NCI-H1092 treated with DMSO at 0.1 percent for 48 hours (cell line): ENCODE results near the gene MCOLN3.
"Not testable (repeated sequence)": the region's sequence is repeated elsewhere in the genome, so short reads cannot be mapped to it uniquely, and the experiment has no call there.

Experiments used
- DNase-seq: peaks from one replicate; lab custom pipeline; 2025; lab: John Stamatoyannopoulos, UW

Gene MCOLN3

GRCh38 chr1:84991097-84991920 lies 57.0 kb downstream of the MCOLN3 start:
- no peak for DNase-seq

DNA sequence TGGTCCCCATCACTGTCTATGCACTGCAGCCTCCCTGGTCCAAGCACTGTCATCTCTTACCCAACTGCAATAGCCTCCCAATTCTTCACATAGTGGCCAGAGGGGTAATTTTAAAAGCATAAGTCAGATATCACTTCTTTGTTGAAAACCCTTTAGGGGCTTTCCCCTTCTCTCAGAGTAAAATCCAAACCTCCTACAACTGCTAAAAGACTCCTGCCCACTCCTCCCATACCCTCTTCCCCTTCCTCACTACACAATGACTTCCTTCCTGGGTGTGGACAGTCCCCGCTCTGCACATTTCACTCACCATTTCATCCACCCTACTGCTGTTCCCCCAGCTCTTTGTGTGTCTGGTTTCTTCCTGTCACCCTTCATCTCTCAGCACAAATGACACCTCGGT lies 59.7 kb downstream of the MCOLN3 start:
- no peak for DNase-seq

DNA sequence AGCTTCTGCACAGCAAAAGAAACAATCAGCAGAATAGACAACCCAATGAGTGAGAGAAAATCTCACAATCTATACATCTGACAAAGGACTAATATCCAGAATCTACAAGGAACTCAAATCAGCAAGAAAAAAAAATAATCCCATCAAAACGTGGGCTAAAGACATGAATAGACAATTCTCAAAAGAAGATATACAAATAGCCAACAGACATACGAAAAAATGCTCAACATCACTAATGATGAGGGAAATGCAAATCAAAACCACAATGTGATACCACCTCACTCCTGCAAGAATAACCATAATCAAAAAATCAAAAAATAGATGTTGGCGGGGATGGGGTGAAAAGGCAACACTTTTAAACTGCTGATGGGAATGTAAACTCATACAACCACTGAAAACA lies 61.7 kb downstream of the MCOLN3 start:
- DNase-seq, result not testable (repeated sequence)

DNA sequence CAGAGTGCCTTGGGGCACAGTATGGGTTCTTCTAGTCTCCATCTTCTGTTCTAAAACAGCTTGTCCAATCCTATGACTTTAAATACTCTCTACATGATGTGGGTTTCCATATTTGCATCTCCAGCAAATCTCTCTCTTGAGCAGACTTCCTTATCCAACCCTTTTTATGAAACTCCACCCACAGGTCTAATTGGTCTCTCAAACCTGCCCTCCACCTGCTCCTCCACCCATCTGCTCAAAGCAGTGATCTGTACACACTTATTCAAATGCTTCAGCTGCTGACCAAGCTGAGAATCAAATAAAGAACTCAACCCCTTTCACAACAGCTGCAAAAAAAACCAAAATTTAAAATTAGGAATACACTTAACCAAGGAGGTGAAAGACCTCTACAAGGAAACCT lies 62.9 kb downstream of the MCOLN3 start:
- DNase-seq, result no peak

GRCh38 chr1:84982395-84982794 lies 65.9 kb downstream of the MCOLN3 start:
- DNase-seq, result no peak

DNA sequence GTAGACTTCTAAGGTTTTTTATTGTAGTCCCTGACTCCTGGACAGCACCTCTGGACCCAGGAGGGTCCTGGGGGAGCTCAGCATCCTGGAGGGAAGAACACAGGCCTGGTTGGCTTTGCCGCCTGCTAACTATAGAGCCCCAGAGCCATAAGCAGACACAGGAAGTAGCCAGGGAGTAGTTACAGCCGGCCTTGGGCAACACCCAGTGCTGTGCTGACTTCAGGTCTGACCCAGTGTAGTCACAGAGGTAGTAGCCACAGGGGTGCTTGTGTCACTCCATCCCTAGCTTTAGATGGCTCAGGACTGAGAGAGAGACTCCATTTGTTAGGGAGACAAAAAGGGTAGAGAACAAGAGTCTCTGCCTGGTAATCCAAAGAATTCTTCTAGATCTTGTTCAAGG lies 73.3 kb downstream of the MCOLN3 start:
- DNase-seq, result no peak

DNA sequence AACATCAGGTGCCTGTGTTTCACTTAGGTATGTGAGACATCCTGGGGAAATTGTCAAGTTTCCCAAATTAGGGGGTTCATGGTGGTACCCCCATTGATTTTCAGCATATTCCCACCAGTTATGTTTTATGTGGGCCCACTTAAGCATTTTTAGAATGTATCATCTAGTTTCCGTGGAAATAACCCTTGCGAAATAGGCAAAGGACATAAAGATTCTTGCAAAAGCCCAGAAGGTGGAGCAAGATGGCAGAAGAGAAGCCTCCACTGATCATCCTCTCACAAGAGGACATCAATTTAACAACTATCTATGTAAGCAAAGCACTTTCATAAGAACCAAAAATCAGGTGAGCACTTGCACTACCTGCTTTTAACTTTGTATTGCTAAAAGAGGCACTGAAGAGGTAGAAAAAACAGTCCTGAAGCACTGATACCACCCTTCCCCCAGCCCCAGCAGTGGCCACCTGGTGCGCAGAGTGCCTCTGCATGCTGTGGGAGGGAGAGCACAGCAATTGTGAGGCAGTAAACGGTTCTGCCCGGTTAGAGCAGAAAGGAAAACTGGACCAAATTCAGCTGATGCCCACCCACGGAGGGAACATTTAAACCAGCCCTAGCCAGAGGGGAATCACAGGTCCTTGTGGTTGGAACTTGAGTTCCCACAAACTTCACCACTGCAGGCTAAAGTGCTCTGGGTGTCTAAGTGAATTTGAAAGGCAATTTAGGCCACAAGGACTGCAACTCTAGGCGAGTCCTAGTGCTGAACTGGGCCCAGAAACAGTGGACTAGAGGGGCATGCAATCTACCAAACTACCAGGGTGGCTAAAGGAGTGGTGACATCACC lies 74.6 kb downstream of the MCOLN3 start:
- DNase-seq, result no peak

- DNase-seq, result no peak
Measured at GRCh38 chr1:84972377-84972987, 75.8 kb downstream of the MCOLN3 start.

DNA sequence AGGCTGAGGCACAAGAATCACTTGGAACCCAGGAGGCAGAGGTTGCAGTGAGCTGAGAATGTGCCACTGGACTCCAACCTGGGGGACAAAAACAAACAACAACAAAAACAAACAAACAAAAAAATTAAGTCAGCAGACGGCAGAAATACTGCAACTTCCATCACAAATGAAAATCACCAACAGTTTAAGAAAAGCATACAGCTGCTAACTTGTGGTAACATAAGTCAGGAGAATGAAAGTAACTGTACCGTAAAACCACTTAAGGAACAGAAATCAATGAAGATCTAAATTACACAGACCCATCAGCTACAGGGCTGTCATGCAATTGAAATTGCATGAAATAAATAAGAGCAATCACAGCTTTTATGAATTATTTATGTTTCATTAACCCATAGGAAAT lies 76.3 kb downstream of the MCOLN3 start:
- DNase-seq, result no peak

DNA sequence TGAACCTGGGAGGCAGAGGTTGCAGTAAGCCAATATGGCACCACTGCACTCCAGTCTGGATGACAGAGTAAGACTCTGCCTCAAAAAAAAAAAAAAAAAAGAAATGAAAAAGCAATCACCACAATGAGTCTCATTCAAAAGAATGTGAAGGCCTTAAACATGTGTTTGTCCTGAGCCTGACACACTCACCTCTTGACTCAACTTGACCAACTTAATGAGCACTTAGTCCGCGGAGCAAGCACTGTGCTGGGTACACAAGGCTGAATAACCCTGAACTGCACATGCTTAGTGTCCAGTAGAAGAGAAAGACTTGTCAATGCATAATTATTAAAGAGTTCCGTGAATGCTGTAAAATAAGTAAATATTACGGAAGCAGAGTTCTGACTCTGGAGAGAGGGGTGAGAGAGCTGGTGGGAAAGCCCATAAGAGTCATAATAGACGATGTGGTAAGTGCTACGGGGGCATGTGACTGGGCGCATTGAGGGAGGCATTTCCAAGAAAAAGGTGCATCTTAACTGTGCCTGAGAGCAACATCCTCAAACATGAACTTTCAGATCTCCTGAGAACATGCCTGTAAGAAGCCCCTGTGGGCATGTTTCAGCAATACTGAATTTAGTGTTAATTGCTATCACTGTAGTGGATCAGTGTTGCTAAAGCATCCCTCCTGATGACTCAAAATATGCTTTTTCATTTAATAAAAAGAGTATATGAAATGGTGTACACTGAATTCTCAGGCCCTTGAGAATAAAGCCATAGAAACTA lies 78.6 kb downstream of the MCOLN3 start:
- DNase-seq, result no peak

GRCh38 chr1:84968865-84969264 lies 79.4 kb downstream of the MCOLN3 start:
- DNase-seq, result no peak

DNA sequence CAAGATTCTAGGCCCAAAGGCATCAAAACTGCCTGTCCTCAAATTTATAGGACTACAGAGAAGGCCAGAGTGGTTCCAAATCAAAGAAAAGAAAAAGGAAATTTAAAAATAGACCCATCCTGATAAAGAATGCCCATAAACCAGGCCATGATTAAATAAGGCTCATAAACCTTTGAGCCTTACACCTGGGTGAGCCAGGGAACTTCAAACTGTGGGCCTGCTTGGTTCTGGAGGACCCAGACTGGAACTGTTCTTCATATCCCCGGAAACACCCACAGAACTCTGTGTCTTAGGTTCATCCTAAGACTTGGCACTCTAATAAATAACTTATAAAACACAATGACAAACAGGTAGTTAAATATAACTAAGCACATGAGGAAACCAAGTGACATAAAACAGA lies 80.2 kb downstream of the MCOLN3 start:
- DNase-seq, result no peak
